Spinal cord (tissue), 10 donors: ENCODE data around the gene APOBEC3B. TPM values are rescaled to one million over a fixed set of nuclear protein-coding genes. Genes with fewer than 3 reads are reported as not detected.
A peak's percentile ranks its signal among the peaks of the same experiment; 100 is the strongest.
"Not testable (repeated sequence)": the region's sequence is repeated elsewhere in the genome, so short reads cannot be mapped to it uniquely, and the experiment has no call there.

Experiments used
- DNase-seq, 6 donors: peaks; one replicate each; pipeline versions ENCODE4 v3.0.0 to v3.0.0-alpha.2; 2013 to 2015; ENCODE audit warnings: low spot score in 6 of 6, low read depth in 4 of 6
- H3K27ac ChIP-seq: one replicate; pipeline ENCODE4 v1.5.1; 2013; ENCODE audit warnings: low read depth, low read length, control low read depth
- H3K27me3 ChIP-seq: one replicate; pipeline ENCODE4 v1.6.1; 2013; ENCODE audit warnings: low read length; ENCODE audit not compliant: control insufficient read depth, insufficient read depth
- H3K36me3 ChIP-seq: one replicate; pipeline ENCODE4 v1.6.1; 2013; ENCODE audit warnings: low read length; ENCODE audit not compliant: control insufficient read depth, insufficient read depth
- H3K4me1 ChIP-seq: one replicate; pipeline ENCODE4 v1.6.1; 2013; ENCODE audit warnings: low read length; ENCODE audit not compliant: control insufficient read depth, insufficient read depth
- H3K4me3 ChIP-seq: one replicate; pipeline ENCODE4 v1.5.1; 2013; ENCODE audit warnings: low read depth, low read length, control low read depth
- H3K9me3 ChIP-seq: one replicate; pipeline ENCODE4 v1.6.1; 2013; ENCODE audit warnings: low read length; ENCODE audit not compliant: control insufficient read depth, insufficient read depth
- WGBS: methylation state at CpG from one replicate; pipeline ENCODE4 v1.1.5; 2013; ENCODE audit warnings: missing lambda C conversion rate; ENCODE audit not compliant: insufficient coverage; 5-methylcytosine and 5-hydroxymethylcytosine counted together
- polyA plus RNA-seq, 2 donors: library from polyadenylated mRNA; unstranded; fragments of 120-200 nt; gene quantifications; one replicate each; pipeline ENCODE4 v1.2.1, GENCODE V29; 2013; ENCODE audit not compliant: insufficient read length in 2 of 2
- total RNA-seq, 2 donors: library from RNA; depleted of rRNA in 1 of 2; stranded (reverse); fragments of 120-200 nt in 1 of 2; fragments of >200 nt in 1 of 2; gene quantifications; one replicate each; pipeline versions ENCODE4 v1.2.3 to v1.2.4, GENCODE V29; 2013 to 2014
- donor health status: healthy.

The APOBEC3B gene
- total and polyA plus RNA-seq, 4 donors: 1.1 to 2.6 (median 2.2) TPM

GRCh38 chr22:39040155-39040537 is 58.0 kb downstream of the APOBEC3B start:
- H3K4me1 ChIP-seq: peaks cover 10% of the 10 kb centered on the region
- H3K4me3 ChIP-seq, DNase-seq, H3K27ac ChIP-seq, H3K36me3 ChIP-seq, H3K27me3 ChIP-seq, H3K9me3 ChIP-seq: not testable (repeated sequence)
- 70% methylated on average over 2 of the region's 14 CpGs for WGBS

GRCh38 chr22:39040538-39041296 is 58.6 kb downstream of the APOBEC3B start, which contains the start of gene APOBEC3F:
Gene APOBEC3F (plus strand): TSS chr22:39040864. CDS start chr22:39040961, 97 bp downstream.
- WGBS: 35% methylated on average over 14 of the region's 21 CpGs
- not testable (repeated sequence) for H3K9me3 ChIP-seq, H3K27me3 ChIP-seq, H3K36me3 ChIP-seq
- Histone ChIP-seq H3K27ac (peak within 1 kb of the TSS; percentile 69), H3K4me1 (peaks cover 10% of the 10 kb centered on the region), H3K4me3 (peak within 1 kb of the TSS; percentile 57)
- peak in 1 of 6 donors; percentile 22 for DNase-seq

- Histone ChIP-seq H3K27ac (no peak overlapping the region), H3K36me3 (no peaks in the 10 kb centered on the region), H3K4me3 (no peak overlapping the region), H3K9me3 (peaks cover 1% of the 10 kb centered on the region), H3K4me1 (peaks cover 10% of the 10 kb centered on the region), H3K27me3 (no peaks in the 10 kb centered on the region)
- no peak for DNase-seq
- 82% methylated on average over 1 of the region's 7 CpGs for WGBS
Measured at GRCh38 chr22:39041908-39042307, 59.8 kb downstream of the APOBEC3B start.

Other genes with a start within 250 kb of the APOBEC3B start
- 10 to 100 TPM; 33.2 to 43.6 TPM for gene SUN2, start 226.3 kb upstream of the APOBEC3B start, total RNA-seq
- 10 to 100 TPM; 48.4 to 66.9 TPM for gene SUN2, start 226.3 kb upstream of the APOBEC3B start, polyA plus RNA-seq
- 10 to 100 TPM in 1 of 2 donors, 1 to 10 TPM in 1; 9.0 to 31.0 TPM for gene DNAL4, start 188.2 kb upstream of the APOBEC3B start, total RNA-seq
- gene DNAL4, start 188.2 kb upstream of the APOBEC3B start, polyA plus RNA-seq: 10 to 100 TPM; 20.6 to 22.7 TPM
- gene NPTXR, start 138.3 kb upstream of the APOBEC3B start, total RNA-seq: 10 to 100 TPM; 12.0 to 28.4 TPM
- 10 to 100 TPM; 91.2 to 94.0 TPM for gene NPTXR, start 138.3 kb upstream of the APOBEC3B start, polyA plus RNA-seq
- 10 to 100 TPM; 38.3 to 50.0 TPM for gene CBX6, start 110.1 kb upstream of the APOBEC3B start, total RNA-seq
- gene CBX6, start 110.1 kb upstream of the APOBEC3B start, polyA plus RNA-seq: 10 to 100 TPM; 68.9 to 70.0 TPM
- gene APOBEC3A, start 24.7 kb upstream of the APOBEC3B start, total RNA-seq: 1 to 10 TPM in 1 of 2 donors, under 1 TPM in 1; 0.28 to 2.4 TPM
- gene APOBEC3A, start 24.7 kb upstream of the APOBEC3B start, polyA plus RNA-seq: not detected
- 1 to 10 TPM; 2.6 to 3.5 TPM for gene APOBEC3C, start 31.9 kb downstream of the APOBEC3B start, total RNA-seq
- gene APOBEC3C, start 31.9 kb downstream of the APOBEC3B start, polyA plus RNA-seq: 1 to 10 TPM; 2.8 to 4.7 TPM
- gene APOBEC3D, start 38.8 kb downstream of the APOBEC3B start, total RNA-seq: 1 to 10 TPM in 1 of 2 donors, under 1 TPM in 1; 0.20 to 2.0 TPM
- 1 to 10 TPM; 1.2 to 1.4 TPM for gene APOBEC3D, start 38.8 kb downstream of the APOBEC3B start, polyA plus RNA-seq
- 1 to 10 TPM; 3.2 to 8.0 TPM for gene APOBEC3F, start 58.5 kb downstream of the APOBEC3B start, total RNA-seq
- gene APOBEC3F, start 58.5 kb downstream of the APOBEC3B start, polyA plus RNA-seq: 1 to 10 TPM; 1.9 to 3.3 TPM
- 1 to 10 TPM; 6.0 to 9.5 TPM for gene APOBEC3G, start 94.9 kb downstream of the APOBEC3B start, total RNA-seq
- gene APOBEC3G, start 94.9 kb downstream of the APOBEC3B start, polyA plus RNA-seq: 1 to 10 TPM; 3.2 to 4.4 TPM
- not detected for gene APOBEC3H, start 114.9 kb downstream of the APOBEC3B start, total RNA-seq
- under 1 TPM in 1 of 2 donors, not detected in 1; 0.41 TPM for gene APOBEC3H, start 114.9 kb downstream of the APOBEC3B start, polyA plus RNA-seq
- 1 to 10 TPM; 8.5 to 9.0 TPM for gene CBX7, start 170.3 kb downstream of the APOBEC3B start, total RNA-seq
- 10 to 100 TPM in 1 of 2 donors, 1 to 10 TPM in 1; 10.0 to 12.7 TPM for gene CBX7, start 170.3 kb downstream of the APOBEC3B start, polyA plus RNA-seq